ENCODE data around the gene FAM135A.
"Not testable (repeated sequence)": the region's sequence is repeated elsewhere in the genome, so short reads cannot be mapped to it uniquely, and the experiment has no call there.

The FAM135A gene

GRCh38 chr6:70537266-70537665 is 124.0 kb downstream of the FAM135A start:
- H3K4me1 ChIP-seq, result no peaks in the 10 kb centered on the region
- no peaks in the 10 kb centered on the region for H3K9me3 ChIP-seq
- H3K27me3 ChIP-seq, result no peaks in the 10 kb centered on the region
- H3K36me3 ChIP-seq, result no peaks in the 10 kb centered on the region
- DNase-seq, result no peak
- TF ChIP-seq CTCF (IDR thresholded peaks at IDR 0.05; ENCODE audit: low read depth, low read length), result no peak
- no peak overlapping the region for H3K4me3 ChIP-seq (ENCODE audit: low read depth, low read length)

- no peaks in the 10 kb centered on the region for H3K9me3 ChIP-seq
- TF ChIP-seq CTCF (IDR thresholded peaks at IDR 0.05; ENCODE audit: low read depth, low read length), result no peak
- no peak overlapping the region for H3K4me3 ChIP-seq (ENCODE audit: low read depth, low read length)
- DNase-seq, result no peak
- no peaks in the 10 kb centered on the region for H3K4me1 ChIP-seq
- no peaks in the 10 kb centered on the region for H3K36me3 ChIP-seq
- no peaks in the 10 kb centered on the region for H3K27me3 ChIP-seq
Measured at GRCh38 chr6:70538376-70538775, 125.1 kb downstream of the FAM135A start.

- Histone ChIP-seq H3K36me3 (no peaks in the 10 kb centered on the region), H3K4me3 (ENCODE audit: low read depth, low read length) (no peak overlapping the region), H3K9me3 (no peaks in the 10 kb centered on the region), H3K27me3 (no peaks in the 10 kb centered on the region), H3K4me1 (no peaks in the 10 kb centered on the region)
- peak; percentile 63 for TF ChIP-seq CTCF (IDR thresholded peaks at IDR 0.05; ENCODE audit: low read depth, low read length)
- DNase-seq, result no peak
Measured at GRCh38 chr6:70547313-70547712, 134.0 kb downstream of the FAM135A start.

GRCh38 chr6:70547905-70548304 is 134.6 kb downstream of the FAM135A start:
- no peak for DNase-seq
- Histone ChIP-seq H3K4me1 (no peaks in the 10 kb centered on the region), H3K27me3 (no peaks in the 10 kb centered on the region), H3K36me3 (no peaks in the 10 kb centered on the region), H3K9me3 (no peaks in the 10 kb centered on the region), H3K4me3 (ENCODE audit: low read depth, low read length) (no peak overlapping the region)
- no peak for TF ChIP-seq CTCF (IDR thresholded peaks at IDR 0.05; ENCODE audit: low read depth, low read length)

- no peak for DNase-seq
- Histone ChIP-seq H3K9me3 (no peaks in the 10 kb centered on the region), H3K4me3 (ENCODE audit: low read depth, low read length) (no peak overlapping the region), H3K4me1 (no peaks in the 10 kb centered on the region), H3K27me3 (no peaks in the 10 kb centered on the region), H3K36me3 (no peaks in the 10 kb centered on the region)
- no peak for TF ChIP-seq CTCF (IDR thresholded peaks at IDR 0.05; ENCODE audit: low read depth, low read length)
Measured at GRCh38 chr6:70549327-70549726, 136.0 kb downstream of the FAM135A start.

GRCh38 chr6:70551566-70551965 is 138.3 kb downstream of the FAM135A start:
- H3K9me3 ChIP-seq, result no peaks in the 10 kb centered on the region
- TF ChIP-seq CTCF (IDR thresholded peaks at IDR 0.05; ENCODE audit: low read depth, low read length), result no peak
- H3K36me3 ChIP-seq, result no peaks in the 10 kb centered on the region
- no peaks in the 10 kb centered on the region for H3K27me3 ChIP-seq
- H3K4me3 ChIP-seq (ENCODE audit: low read depth, low read length), result no peak overlapping the region
- DNase-seq, result no peak
- H3K4me1 ChIP-seq, result no peaks in the 10 kb centered on the region

- H3K27me3 ChIP-seq; H3K4me1 ChIP-seq; DNase-seq; H3K36me3 ChIP-seq; H3K9me3 ChIP-seq; H3K4me3 ChIP-seq (ENCODE audit: low read depth, low read length): not testable (repeated sequence)
Measured at GRCh38 chr6:70552286-70552940, 139.1 kb downstream of the FAM135A start.

Measured in BE2C (cell line).